HepG2 (cell line): ENCODE data around the gene LRR1. TPM values are rescaled to one million over a fixed set of nuclear protein-coding genes. Genes with fewer than 3 reads are reported as not detected.

Experiments
- ATAC-seq: fragments of 200-7000 bp; cut with Tn5 transposase; 3 replicates; pipeline ENCODE4 v1.9.1; 2020; ENCODE audit warnings: mild to moderate bottlenecking, moderate library complexity
- BruUV-seq: library from RNA; stranded (reverse); fragments of 400-500 nt; replicated peaks from 2 replicates; lab custom pipeline; 2021; lab: Mats Ljungman, UMichigan
- CTCF ChIA-PET: fragments of 300-600 bp; formaldehyde crosslinking; extraction: SDS; loops from one replicate; lab custom pipeline; 2021; ENCODE audit warnings: low total read pairs, inconsistent platforms, low intra/inter-chr PET ratio; lab: Yijun Ruan, JAX
- POLR2A ChIA-PET: fragments of 350-600 bp; sonication (Branson Sonifier 250); formaldehyde crosslinking; loops from one replicate; lab custom pipeline; 2020; ENCODE audit warnings: antibody characterized with exemption, inconsistent platforms; lab: Yijun Ruan, JAX
- DNase-seq: peaks from one replicate; pipeline ENCODE4 v3.0.0-alpha.2; 2015; ENCODE audit warnings: low spot score
- FAIRE-seq: peaks from 3 replicates; lab custom pipeline; 2011; peaks lifted over from hg19 to GRCh38; lab: Jason Lieb, UNC
- H2AFZ ChIP-seq: one replicate; pipeline ENCODE4 v1.6.1; 2011; ENCODE audit warnings: low read length, inconsistent platforms
- H3K27ac ChIP-seq: fragments of 300-600 bp; 3 replicates; pipeline ENCODE4 v1.8.0; 2011; ENCODE audit warnings: mixed run types, mild to moderate bottlenecking, mixed read lengths, low read length, inconsistent platforms; ENCODE audit not compliant: insufficient read depth; ENCODE audit errors: extremely low read length
- H3K27me3 ChIP-seq, 2 experiments: fragments of 200-600 bp in 1 of 2; 2 replicates in 1 of 2; 3 replicates in 1 of 2; pipeline versions ENCODE4 v1.6.0 to v1.8.0; 2011; ENCODE audit warnings: low read length in 2 of 2, mild to moderate bottlenecking in 2 of 2, moderate library complexity in 2 of 2, inconsistent platforms in 1 of 2; ENCODE audit not compliant: insufficient read depth in 2 of 2, control insufficient read depth in 1 of 2
- H3K36me3 ChIP-seq, 2 experiments: fragments of 200-600 bp in 1 of 2; replicated peaks in 1 of 2; 2 replicates in 1 of 2; 3 replicates in 1 of 2; pipeline versions ENCODE4 v1.5.1 to v1.8.0; 2011; ENCODE audit warnings: low read length in 2 of 2, inconsistent platforms in 1 of 2; ENCODE audit not compliant: insufficient read depth in 2 of 2, control insufficient read depth in 1 of 2
- H3K4me1 ChIP-seq: 2 replicates; pipeline ENCODE4 v1.5.1; 2012; ENCODE audit warnings: low read length, inconsistent platforms; ENCODE audit not compliant: insufficient read depth
- H3K4me2 ChIP-seq: 2 replicates; pipeline ENCODE4 v1.6.0; 2011; ENCODE audit warnings: low read depth, low read length, inconsistent platforms
- H3K4me3 ChIP-seq, 3 experiments: fragments of 200-600 bp in 1 of 3; sonication (generic), shearing (Covaris generic) in 1 of 3; replicated peaks in 1 of 3; 2 replicates each; pipeline ENCODE4 v1.5.1; 2011 to 2016; ENCODE audit warnings: low read length in 3 of 3, inconsistent platforms in 2 of 3, low read depth in 2 of 3, mild to moderate bottlenecking in 2 of 3, control low read depth in 1 of 3, mixed read lengths in 1 of 3; ENCODE audit not compliant: insufficient read depth in 1 of 3
- H3K79me2 ChIP-seq: one replicate; pipeline ENCODE4 v1.6.1; 2011; ENCODE audit warnings: low read length, inconsistent platforms; ENCODE audit not compliant: insufficient read depth
- H3K9ac ChIP-seq: 2 replicates; pipeline ENCODE4 v1.6.0; 2011; ENCODE audit warnings: mild to moderate bottlenecking, low read depth, low read length, inconsistent platforms; ENCODE audit not compliant: insufficient read depth
- H3K9me3 ChIP-seq: 2 replicates; pipeline ENCODE4 v1.5.1; 2012; ENCODE audit warnings: mild to moderate bottlenecking, low read length
- H4K20me1 ChIP-seq: 2 replicates; pipeline ENCODE4 v1.6.0; 2011; ENCODE audit warnings: inconsistent platforms, mild to moderate bottlenecking, low read length, moderate library complexity; ENCODE audit not compliant: insufficient read depth
- CEBPG ChIP-seq: IDR thresholded peaks from 2 replicates; pipeline ENCODE4 v1.6.1; 2016
- HIVEP1 ChIP-seq: sonication (generic); formaldehyde crosslinking; IDR thresholded peaks from 2 replicates; pipeline ENCODE4 v1.4.0; 2020; ENCODE audit warnings: mild to moderate bottlenecking, missing genetic modification reagents
- HNF4A ChIP-seq: sonication (generic); formaldehyde crosslinking; IDR thresholded peaks from 2 replicates; pipeline ENCODE4 v1.4.0; 2020; ENCODE audit warnings: missing genetic modification reagents
- NFRKB ChIP-seq: fragments of 450-650 bp; IDR thresholded peaks from 2 replicates; pipeline ENCODE4 v1.6.1; 2017
- PAX8 ChIP-seq: sonication (generic); formaldehyde crosslinking; IDR thresholded peaks from 2 replicates; pipeline ENCODE4 v1.8.0; 2022; ENCODE audit warnings: mild to moderate bottlenecking, missing genetic modification reagents, borderline replicate concordance
- ZBTB25 ChIP-seq: IDR thresholded peaks from 2 replicates; pipeline ENCODE4 v1.6.1; 2018; ENCODE audit warnings: missing genetic modification reagents
- ZKSCAN8 ChIP-seq: IDR thresholded peaks from 2 replicates; pipeline ENCODE4 v1.6.1; 2016; ENCODE audit warnings: borderline replicate concordance, missing genetic modification reagents, missing compliant biosample characterization
- WGBS: methylation state at CpG from one replicate; pipeline ENCODE4 v1.1.6; 2017; ENCODE audit warnings: low lambda C conversion rate; 5-methylcytosine and 5-hydroxymethylcytosine counted together
- in situ Hi-C: cut with HindIII; loops from 2 replicates; pipeline ENCODE4 v1.10.0; 2017; ENCODE audit warnings: low pct_unique_long_range_greater_than_20kb; ENCODE audit not compliant: extremely low pct_ligation_motif_present
- intact Hi-C: fragments of 100-400 bp; cut with micrococcal nuclease; formaldehyde crosslinking; loops from one replicate; pipeline ENCODE4 v1.10.0; 2022; ENCODE audit not compliant: unreplicated experiment
- polyA plus RNA-seq, 8 experiments: library from polyadenylated mRNA; depleted of rRNA in 3 of 8; stranded (reverse) in 7 of 8; unstranded in 1 of 8; fragments of >200 nt; fragmentation: Illumina TruSeq in 4 of 8; extraction: Trizol in 4 of 8; gene quantifications; 2 replicates each; pipeline versions ENCODE4 v1.2.1 to v1.2.3, GENCODE V29; 2011 to 2016; ENCODE audit warnings: low read depth in 4 of 8, missing spikeins in 1 of 8, mixed read lengths in 1 of 8; ENCODE audit not compliant: insufficient read depth in 1 of 8
- total RNA-seq, 5 experiments: library from RNA; depleted of rRNA; stranded (reverse); fragments of >200 nt; fragmentation: Illumina TruSeq; extraction: Trizol; gene quantifications; 2 replicates each; pipeline ENCODE4 v1.2.3, GENCODE V29; 2016; ENCODE audit warnings: low read depth in 1 of 5
- TF ChIP-seq, protein P1 (sequence below): sonication (generic); formaldehyde crosslinking; IDR thresholded peaks from 2 replicates; pipeline ENCODE4 v1.5.0; 2020; ENCODE audit warnings: missing genetic modification reagents

LRR1 gene
- total and polyA plus RNA-seq, 2 of the 13 experiments (the other 11 are each of a cell fraction or from before 2014, with no cell fraction given) = 7.0 to 36.2 TPM

DNA sequence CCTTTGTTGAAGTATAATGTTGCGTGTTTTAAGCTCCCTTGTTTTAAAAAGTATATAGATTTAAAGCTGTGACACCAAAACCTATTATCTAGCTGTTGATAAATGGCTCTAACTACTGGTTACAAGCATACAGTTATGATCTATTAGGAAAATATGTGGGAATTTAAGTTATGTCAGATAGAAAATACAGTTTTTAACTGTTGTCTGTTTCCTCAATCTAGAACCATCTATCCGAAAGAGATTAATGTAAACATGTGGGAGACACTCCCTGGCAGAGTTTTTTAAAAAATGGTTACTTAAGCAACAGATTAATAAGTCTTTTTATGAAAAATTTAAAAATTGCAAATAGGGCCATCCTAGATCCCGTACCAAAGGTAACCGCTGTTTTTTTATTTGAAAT lies 13.5 kb downstream of the LRR1 start:
- 96% methylated on average over 4 of the region's 4 CpGs for WGBS
- ChIA-PET CTCF (no interaction called here), POLR2A (interaction anchor here (2.3 kb wide), 1 partner anchor 9 kb away, joined by 14 read pairs; the partner anchor contains the start of genes MGAT2 and RPL36AL)
- BruUV-seq = no TSS peak
- H3K36me3 ChIP-seq = peaks cover 1 to 10% of the 10 kb centered on the region in 2 experiments; a peak in 1 of 5 replicates
- H3K9me3 ChIP-seq = no peaks in the 10 kb centered on the region
- no peaks in the 10 kb centered on the region for H3K79me2 ChIP-seq
- H3K9ac ChIP-seq = no peak overlapping the region
- no peak for FAIRE-seq
- H3K4me3 ChIP-seq = no peak overlapping the region
- no peaks in the 10 kb centered on the region for H3K27me3 ChIP-seq
- H2AFZ ChIP-seq = no peak overlapping the region
- H3K27ac ChIP-seq = no peak overlapping the region
- H3K4me1 ChIP-seq = peaks cover 13% of the 10 kb centered on the region
- no peak for ATAC-seq
- H3K4me2 ChIP-seq = no peak overlapping the region
- TF ChIP-seq ZKSCAN8 (CRISPR knock-in tag) (no peak), ZBTB25 (CRISPR knock-in tag) (no peak), HIVEP1 (CRISPR knock-in tag) (no peak), HNF4A (CRISPR knock-in tag) (no peak), CEBPG (CRISPR knock-in tag) (no peak), NFRKB (no peak), PAX8 (CRISPR knock-in tag) (no peak)
- TF ChIP-seq, protein P1, sequence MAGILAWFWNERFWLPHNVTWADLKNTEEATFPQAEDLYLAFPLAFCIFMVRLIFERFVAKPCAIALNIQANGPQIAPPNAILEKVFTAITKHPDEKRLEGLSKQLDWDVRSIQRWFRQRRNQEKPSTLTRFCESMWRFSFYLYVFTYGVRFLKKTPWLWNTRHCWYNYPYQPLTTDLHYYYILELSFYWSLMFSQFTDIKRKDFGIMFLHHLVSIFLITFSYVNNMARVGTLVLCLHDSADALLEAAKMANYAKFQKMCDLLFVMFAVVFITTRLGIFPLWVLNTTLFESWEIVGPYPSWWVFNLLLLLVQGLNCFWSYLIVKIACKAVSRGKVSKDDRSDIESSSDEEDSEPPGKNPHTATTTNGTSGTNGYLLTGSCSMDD (CRISPR knock-in tag) = no peak
- DNase-seq = no peak
- in situ Hi-C loops = no loop called here
- no peaks in the 10 kb centered on the region; the same call in 1 of the 2 replicates for H4K20me1 ChIP-seq
- intact Hi-C loops = no loop called here
